B cell (primary cell): ENCODE measurements around the gene CCNG2. TPM values are rescaled to one million over a fixed set of nuclear protein-coding genes. Genes with fewer than 3 reads are reported as not detected.
A peak's percentile ranks its signal among the peaks of the same experiment; 100 is the strongest.

Experiments
- ATAC-seq: fragments of 200-7000 bp; cut with Tn5 transposase; one replicate; pipeline ENCODE4 v1.10.0; 2021; ENCODE audit warnings: low read depth, mild to moderate bottlenecking, moderate number of reproducible peaks, moderate library complexity
- CTCF ChIA-PET: fragments of 350-600 bp; sonication (Branson Sonifier 250); formaldehyde crosslinking; loops from one replicate; lab custom pipeline; 2021; ENCODE audit warnings: antibody characterized with exemption, inconsistent platforms; lab: Charles Lee
- POLR2A ChIA-PET: fragments of 350-600 bp; sonication (Branson Sonifier 250); formaldehyde crosslinking; loops from one replicate; lab custom pipeline; 2021; ENCODE audit warnings: antibody characterized with exemption; lab: Charles Lee
- DNase-seq: peaks from one replicate; pipeline ENCODE4 v3.0.0; 2013
- H2AFZ ChIP-seq: 2 replicates; pipeline ENCODE4 v1.6.1; 2012; ENCODE audit warnings: mild to moderate bottlenecking, low read depth, low read length; ENCODE audit not compliant: insufficient read depth, poor library complexity, severe bottlenecking
- H3K27ac ChIP-seq, 2 donors: 1 replicate in 1 of 2; 2 replicates in 1 of 2; pipeline ENCODE4 v1.5.1; 2012 to 2013; ENCODE audit warnings: low read length in 2 of 2, mild to moderate bottlenecking in 2 of 2, moderate library complexity in 1 of 2
- H3K27me3 ChIP-seq, 4 experiments: fragments of 200-600 bp in 1 of 4; sonication (generic) in 1 of 4; replicated peaks in 1 of 4; 1 replicate in 2 of 4; 2 replicates in 2 of 4; pipeline versions ENCODE4 v1.6.1 to v1.7.0; 2013 to 2016; ENCODE audit warnings: low read length in 3 of 4, mild to moderate bottlenecking in 2 of 4, mixed read lengths in 1 of 4, moderate library complexity in 1 of 4; ENCODE audit not compliant: insufficient read depth in 4 of 4, control insufficient read depth in 3 of 4; ENCODE audit errors: control extremely low read depth in 1 of 4
- H3K36me3 ChIP-seq, 2 experiments: replicated peaks in 1 of 2; 1 replicate in 1 of 2; 2 replicates in 1 of 2; pipeline versions ENCODE4 v1.6.1 to v1.7.1; 2013; ENCODE audit warnings: low read length in 1 of 2; ENCODE audit not compliant: insufficient read depth in 2 of 2, control insufficient read depth in 1 of 2; ENCODE audit errors: control extremely low read depth in 1 of 2, extremely low read depth in 1 of 2
- H3K4me1 ChIP-seq, 2 donors: fragments of 200-600 bp in 1 of 2; sonication (generic) in 1 of 2; 1 replicate in 1 of 2; 2 replicates in 1 of 2; pipeline versions ENCODE4 v1.5.1 to v1.6.1; 2013 to 2017; ENCODE audit warnings: low read length in 2 of 2; ENCODE audit not compliant: control insufficient read depth in 2 of 2, insufficient read depth in 2 of 2
- H3K4me2 ChIP-seq: replicated peaks from 2 replicates; pipeline ENCODE3; 2012; ENCODE audit warnings: mild to moderate bottlenecking, low read depth, low read length; ENCODE audit not compliant: poor library complexity, severe bottlenecking
- H3K4me3 ChIP-seq, 5 experiments: fragments of 200-600 bp in 1 of 5; sonication (generic) in 1 of 5; 1 replicate in 3 of 5; 2 replicates in 2 of 5; pipeline versions ENCODE4 v1.5.1 to v1.7.0; 2011 to 2016; ENCODE audit warnings: low read length in 4 of 5, mild to moderate bottlenecking in 4 of 5, low read depth in 2 of 5, control low read depth in 1 of 5, moderate library complexity in 1 of 5; ENCODE audit not compliant: insufficient read depth in 1 of 5; ENCODE audit errors: control extremely low read depth in 1 of 5, extremely low read depth in 1 of 5
- H3K79me2 ChIP-seq: fragments of 200-600 bp; sonication (generic); one replicate; pipeline ENCODE4 v1.6.0; 2016; ENCODE audit warnings: low read length; ENCODE audit not compliant: control insufficient read depth, insufficient read depth
- H3K9ac ChIP-seq: fragments of 200-600 bp; sonication (generic); 2 replicates; pipeline ENCODE4 v1.6.1; 2017; ENCODE audit warnings: mild to moderate bottlenecking, low read length, moderate library complexity
- H3K9me3 ChIP-seq, 3 donors: one replicate each; pipeline versions ENCODE4 v1.6.1 to v1.7.1; 2013; ENCODE audit warnings: low read length in 2 of 3; ENCODE audit not compliant: control insufficient read depth in 2 of 3, insufficient read depth in 1 of 3; ENCODE audit errors: control extremely low read depth in 1 of 3
- H4K20me1 ChIP-seq: 2 replicates; pipeline ENCODE4 v1.6.0; 2012; ENCODE audit warnings: mild to moderate bottlenecking, low read length; ENCODE audit not compliant: insufficient read depth, control insufficient read depth, poor library complexity, severe bottlenecking
- H3K27ac Mint-ChIP-seq: one replicate; pipeline ENCODE4 v1.8.0; 2021; ENCODE audit warnings: mixed read lengths
- H3K27me3 Mint-ChIP-seq: one replicate; pipeline ENCODE4 v1.8.0; 2021; ENCODE audit warnings: mixed read lengths
- H3K4me1 Mint-ChIP-seq: one replicate; pipeline ENCODE4 v1.8.0; 2021; ENCODE audit warnings: mixed read lengths
- H3K4me3 Mint-ChIP-seq: one replicate; pipeline ENCODE4 v1.8.0; 2021; ENCODE audit warnings: mixed read lengths
- H3K9me3 Mint-ChIP-seq: one replicate; pipeline ENCODE4 v1.8.0; 2022; ENCODE audit warnings: mixed read lengths; ENCODE audit not compliant: insufficient read depth
- EZH2 ChIP-seq: IDR thresholded peaks from 2 replicates; pipeline ENCODE4 v1.6.1; 2012; ENCODE audit warnings: borderline replicate concordance, low read depth, mild to moderate bottlenecking, moderate library complexity, low read length; ENCODE audit not compliant: insufficient read depth, poor library complexity, severe bottlenecking
- WGBS: methylation state at CpG from one replicate; pipeline ENCODE4 v1.1.5; 2013; ENCODE audit warnings: missing lambda C conversion rate; ENCODE audit not compliant: insufficient coverage; 5-methylcytosine and 5-hydroxymethylcytosine counted together
- intact Hi-C: fragments of 100-400 bp; cut with micrococcal nuclease; formaldehyde crosslinking; loops from one replicate; pipeline ENCODE4 v1.10.0; 2022
- polyA plus RNA-seq: library from polyadenylated mRNA; depleted of rRNA; stranded (reverse); fragments of >200 nt; gene quantifications from 2 replicates; pipeline ENCODE4 v1.2.3, GENCODE V29; 2012
- total RNA-seq, 2 donors: library from RNA; stranded (reverse); fragments of 120-200 nt in 1 of 2; gene quantifications; 1 replicate in 1 of 2; 2 replicates in 1 of 2; pipeline versions ENCODE4 v1.2.3 to v1.2.4, GENCODE V29; 2013 to 2022
- TF ChIP-seq, protein P1 (sequence below): fragments of 200-600 bp; IDR thresholded peaks from one replicate; pipeline ENCODE4 v1.8.0; 2022; ENCODE audit warnings: antibody characterized with exemption, mild to moderate bottlenecking

The CCNG2 gene
- total and polyA plus RNA-seq, 2 donors (not counting 1 experiment from before 2014, with no cell fraction given): 39.9 to 71.9 TPM

DNA sequence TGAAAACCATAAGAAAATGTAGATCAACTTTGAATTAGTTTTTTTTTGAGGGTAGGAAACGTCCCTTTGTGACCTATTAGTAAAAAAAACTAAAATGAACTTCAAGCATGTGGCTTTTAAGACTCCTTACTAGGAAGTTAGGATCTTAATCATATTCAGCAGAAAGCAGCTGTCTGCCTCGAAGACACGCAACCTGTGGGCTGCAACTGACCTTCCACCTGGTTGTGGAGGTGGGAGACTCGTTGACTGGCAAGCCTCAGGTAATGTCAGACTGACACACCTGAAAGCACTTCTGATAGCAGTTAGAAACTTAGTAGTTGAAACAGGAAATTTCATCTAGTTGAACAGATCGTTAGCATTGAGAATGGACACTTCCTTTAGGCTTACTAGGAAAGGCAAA lies 37.4 kb downstream of the CCNG2 start:
- H3K27me3 ChIP-seq: no peaks in the 10 kb centered on the region
- no peaks in the 10 kb centered on the region for H3K79me2 ChIP-seq
- whole genome bisulfite sequencing: 0% methylated on average over 4 of the region's 5 CpGs
- ChIA-PET POLR2A (interaction anchor here (0.6 to 2.6 kb wide), 6 partner anchors 9 to 978 kb away, joined by 3 to 34 read pairs (median 6); partner anchors contain the start of gene CCNG2), CTCF (interaction anchor here (0.7 to 4.2 kb wide), 18 partner anchors 9 to 163 kb away, joined by 3 to 73 read pairs (median 4); partner anchors contain the start of gene CCNG2)
- Mint-ChIP-seq H3K27me3 (no peaks in the 10 kb centered on the region), H3K4me1 (peaks cover 52% of the 10 kb centered on the region), H3K9me3 (no peaks in the 10 kb centered on the region), H3K27ac (peak overlapping the region; percentile 97), H3K4me3 (peak overlapping the region; percentile 91)
- TF ChIP-seq, protein P1, sequence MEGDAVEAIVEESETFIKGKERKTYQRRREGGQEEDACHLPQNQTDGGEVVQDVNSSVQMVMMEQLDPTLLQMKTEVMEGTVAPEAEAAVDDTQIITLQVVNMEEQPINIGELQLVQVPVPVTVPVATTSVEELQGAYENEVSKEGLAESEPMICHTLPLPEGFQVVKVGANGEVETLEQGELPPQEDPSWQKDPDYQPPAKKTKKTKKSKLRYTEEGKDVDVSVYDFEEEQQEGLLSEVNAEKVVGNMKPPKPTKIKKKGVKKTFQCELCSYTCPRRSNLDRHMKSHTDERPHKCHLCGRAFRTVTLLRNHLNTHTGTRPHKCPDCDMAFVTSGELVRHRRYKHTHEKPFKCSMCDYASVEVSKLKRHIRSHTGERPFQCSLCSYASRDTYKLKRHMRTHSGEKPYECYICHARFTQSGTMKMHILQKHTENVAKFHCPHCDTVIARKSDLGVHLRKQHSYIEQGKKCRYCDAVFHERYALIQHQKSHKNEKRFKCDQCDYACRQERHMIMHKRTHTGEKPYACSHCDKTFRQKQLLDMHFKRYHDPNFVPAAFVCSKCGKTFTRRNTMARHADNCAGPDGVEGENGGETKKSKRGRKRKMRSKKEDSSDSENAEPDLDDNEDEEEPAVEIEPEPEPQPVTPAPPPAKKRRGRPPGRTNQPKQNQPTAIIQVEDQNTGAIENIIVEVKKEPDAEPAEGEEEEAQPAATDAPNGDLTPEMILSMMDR: no peak
- no peak for TF ChIP-seq EZH2
- no peaks in the 10 kb centered on the region for H3K36me3 ChIP-seq
- peaks cover 36 to 49% of the 10 kb centered on the region in 2 donors for H3K4me1 ChIP-seq
- peak overlapping the region; percentile 69 to 86 for H3K27ac ChIP-seq
- H3K4me2 ChIP-seq: peak overlapping the region; percentile 70
- DNase-seq: no peak
- no peaks in the 10 kb centered on the region for H3K9me3 ChIP-seq
- peak overlapping the region; percentile 68 for H2AFZ ChIP-seq
- no peak for ATAC-seq
- no peaks in the 10 kb centered on the region for H4K20me1 ChIP-seq
- intact Hi-C loops: loop anchor here (2.0 to 10.0 kb wide), 2 partner anchors 100 to 980 kb away; partner anchors contain the start of gene SCARB2
- peak overlapping the region in 3 of 5 experiments; percentile 38 to 60 (median 55) for H3K4me3 ChIP-seq
- H3K9ac ChIP-seq: peak overlapping the region; percentile 54

DNA sequence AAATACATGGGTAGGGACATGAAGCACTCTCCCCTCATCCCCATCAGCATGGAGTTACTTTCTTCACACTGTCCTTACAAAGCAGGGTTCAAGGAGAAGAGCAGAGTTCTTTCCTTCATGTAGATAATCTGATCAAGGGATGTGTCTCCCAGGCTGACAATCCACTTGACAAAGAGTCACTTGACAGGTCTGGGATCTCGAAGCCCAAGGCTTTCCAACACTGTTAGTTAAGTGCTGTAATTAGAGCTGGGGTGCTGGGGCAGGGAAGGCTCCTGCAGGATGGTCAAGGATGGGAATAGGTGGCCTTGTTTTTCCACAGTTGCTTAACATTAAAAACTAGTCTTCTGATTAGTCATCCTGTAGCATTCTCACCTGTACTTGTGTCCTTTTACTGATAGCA lies 38.0 kb downstream of the CCNG2 start:
- H3K27ac Mint-ChIP-seq: peak overlapping the region; percentile 97

More for the DNA sequence above, 38.0 kb downstream of the CCNG2 start:
- Mint-ChIP-seq H3K4me1 (peaks cover 52% of the 10 kb centered on the region), H3K27me3 (no peaks in the 10 kb centered on the region), H3K9me3 (no peaks in the 10 kb centered on the region), H3K4me3 (peak overlapping the region; percentile 91)
- no peak overlapping the region for H2AFZ ChIP-seq
- no peaks in the 10 kb centered on the region for H3K9me3 ChIP-seq
- no peak for TF ChIP-seq EZH2
- TF ChIP-seq, protein P1: no peak
- H3K4me3 ChIP-seq: no peak overlapping the region
- ATAC-seq: no peak
- intact Hi-C loops: loop anchor here (2.0 to 10.0 kb wide), 2 partner anchors 100 to 980 kb away; partner anchors contain the start of gene SCARB2
- 100% methylated on average over 1 of the region's 1 CpG for WGBS
- H3K4me1 ChIP-seq: peaks cover 36 to 49% of the 10 kb centered on the region in 2 donors
- peak overlapping the region; percentile 70 for H3K4me2 ChIP-seq
- H3K79me2 ChIP-seq: no peaks in the 10 kb centered on the region
- H3K9ac ChIP-seq: no peak overlapping the region
- H3K27ac ChIP-seq: peak overlapping the region; percentile 69 to 86
- ChIA-PET POLR2A (interaction anchor here (2.6 kb wide), 1 partner anchor 38 kb away, joined by 34 read pairs; the partner anchor contains the start of gene CCNG2), CTCF (interaction anchor here (2.4 to 14.9 kb wide), 5 partner anchors 8 to 142 kb away, joined by 13 to 444 read pairs (median 29); partner anchors contain the start of gene CCNG2)
- H3K36me3 ChIP-seq: no peaks in the 10 kb centered on the region
- DNase-seq: no peak
- H3K27me3 ChIP-seq: no peaks in the 10 kb centered on the region
- H4K20me1 ChIP-seq: no peaks in the 10 kb centered on the region
